ENCODE results near the gene UBB. TPM values are rescaled to one million over a fixed set of nuclear protein-coding genes. Genes with fewer than 3 reads are reported as not detected.
A peak's percentile ranks its signal among the peaks of the same experiment; 100 is the strongest.

The UBB gene
- total and polyA plus RNA-seq, 7 donors = 892 to 2,667 (median 1,271) TPM

DNA sequence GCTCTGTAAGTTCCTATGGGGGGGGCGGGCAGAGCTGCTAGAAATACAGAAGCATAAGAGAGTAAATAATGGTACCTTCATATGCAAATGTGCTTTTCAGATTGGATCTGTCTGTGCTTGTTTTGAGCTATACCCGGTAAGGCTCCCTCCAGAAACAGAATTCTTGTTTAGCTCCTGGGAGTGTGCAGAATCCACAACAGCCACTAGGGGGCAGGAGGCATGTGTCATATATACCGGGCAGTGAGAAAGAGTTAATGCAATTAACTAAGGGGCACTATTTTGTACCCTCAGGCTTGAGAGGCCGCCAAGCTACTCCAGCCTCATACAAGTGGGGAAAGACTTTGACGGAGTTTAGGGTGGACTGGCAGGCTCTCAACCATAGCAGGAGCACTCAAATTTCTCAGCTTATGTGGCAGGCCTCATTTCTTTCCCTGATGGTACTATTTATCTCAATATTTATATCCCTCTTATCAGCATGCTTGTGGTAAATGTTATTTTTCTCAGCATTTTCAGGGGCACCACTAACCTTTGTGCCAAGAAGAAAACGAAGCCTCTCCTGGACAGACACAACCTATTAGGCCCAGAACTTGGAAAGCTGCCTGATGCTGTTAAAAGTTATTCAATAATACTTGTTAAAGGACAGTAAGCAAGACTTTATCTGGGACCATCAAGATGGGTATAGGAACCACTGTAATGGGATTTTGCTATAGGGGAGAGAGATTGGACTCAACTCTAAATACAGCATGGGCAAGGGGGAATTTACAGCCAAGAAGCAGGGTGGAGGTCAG lies 16.9 kb upstream of the UBB start:
- H3K27ac ChIP-seq = peak overlapping the region in 2 of 4 donors; percentile 5 to 52

DNA sequence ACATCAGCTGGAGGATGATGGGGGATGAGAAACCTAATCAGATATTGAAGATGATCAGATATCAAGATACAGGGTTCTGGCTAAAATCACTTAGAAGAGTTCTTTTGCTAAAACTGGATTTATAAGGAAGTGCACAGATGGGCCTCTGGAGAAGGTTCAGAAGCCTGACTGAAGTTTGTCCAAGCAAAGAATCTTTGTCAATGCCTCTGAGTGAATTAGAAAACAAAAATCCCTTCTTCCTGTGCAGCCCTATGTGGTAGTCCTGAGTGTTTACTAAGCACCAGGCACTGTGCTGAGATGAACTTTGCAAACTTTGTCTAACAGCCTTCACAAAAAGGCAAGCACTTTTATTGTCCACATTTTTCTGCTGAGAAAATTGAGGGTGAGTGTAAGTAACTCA lies 16.3 kb upstream of the UBB start:
- peaks cover 0 to 6% (median 0%) of the 10 kb centered on the region in 4 donors for H3K4me1 ChIP-seq
- intact Hi-C loops (cut with DNase I) = loop anchor here (5.0 kb wide), 1 partner anchor 158 kb away; no protein-coding TSS in a partner anchor

More for the DNA sequence above, 16.9 kb upstream of the UBB start:
- Histone ChIP-seq H3K27me3 (no peaks in the 10 kb centered on the region), H3K36me3 (no peaks in the 10 kb centered on the region), H3K9me3 (no peaks in the 10 kb centered on the region), H3K4me3 (no peak overlapping the region), H3K4me1 (peaks cover 0 to 6% (median 0%) of the 10 kb centered on the region in 4 donors)
- intact Hi-C loops (cut with DNase I) = loop anchor here (5.0 kb wide), 1 partner anchor 158 kb away; no protein-coding TSS in a partner anchor
- DNase-seq = peak; percentile 79
- 8 to 15% methylated on average over 6 of the region's 6 CpGs for WGBS, 2 donors
- no peak for TF ChIP-seq EP300 (IDR thresholded peaks at IDR 0.05)
- no peak for TF ChIP-seq POLR2A (IDR thresholded peaks at IDR 0.05)
- TF ChIP-seq, protein P1, sequence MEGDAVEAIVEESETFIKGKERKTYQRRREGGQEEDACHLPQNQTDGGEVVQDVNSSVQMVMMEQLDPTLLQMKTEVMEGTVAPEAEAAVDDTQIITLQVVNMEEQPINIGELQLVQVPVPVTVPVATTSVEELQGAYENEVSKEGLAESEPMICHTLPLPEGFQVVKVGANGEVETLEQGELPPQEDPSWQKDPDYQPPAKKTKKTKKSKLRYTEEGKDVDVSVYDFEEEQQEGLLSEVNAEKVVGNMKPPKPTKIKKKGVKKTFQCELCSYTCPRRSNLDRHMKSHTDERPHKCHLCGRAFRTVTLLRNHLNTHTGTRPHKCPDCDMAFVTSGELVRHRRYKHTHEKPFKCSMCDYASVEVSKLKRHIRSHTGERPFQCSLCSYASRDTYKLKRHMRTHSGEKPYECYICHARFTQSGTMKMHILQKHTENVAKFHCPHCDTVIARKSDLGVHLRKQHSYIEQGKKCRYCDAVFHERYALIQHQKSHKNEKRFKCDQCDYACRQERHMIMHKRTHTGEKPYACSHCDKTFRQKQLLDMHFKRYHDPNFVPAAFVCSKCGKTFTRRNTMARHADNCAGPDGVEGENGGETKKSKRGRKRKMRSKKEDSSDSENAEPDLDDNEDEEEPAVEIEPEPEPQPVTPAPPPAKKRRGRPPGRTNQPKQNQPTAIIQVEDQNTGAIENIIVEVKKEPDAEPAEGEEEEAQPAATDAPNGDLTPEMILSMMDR (IDR thresholded peaks at IDR 0.05) = peak; percentile 49 to 92 (median 86)
- TF ChIP-seq POLR2AphosphoS5 (IDR thresholded peaks at IDR 0.05) = no peak

GRCh38 chr17:16371742-16372141 lies 9.1 kb upstream of the UBB start:
- Histone ChIP-seq H3K4me1 (peaks cover 0 to 8% (median 3%) of the 10 kb centered on the region in 4 donors), H3K27me3 (no peaks in the 10 kb centered on the region), H3K9me3 (no peaks in the 10 kb centered on the region), H3K27ac (no peak overlapping the region), H3K4me3 (no peak overlapping the region), H3K36me3 (no peaks in the 10 kb centered on the region)
- 62 to 77% methylated on average over 5 of the region's 5 CpGs for WGBS, 2 donors
- TF ChIP-seq POLR2A (IDR thresholded peaks at IDR 0.05) = no peak
- TF ChIP-seq, protein P1 (IDR thresholded peaks at IDR 0.05) = no peak
- no peak for TF ChIP-seq EP300 (IDR thresholded peaks at IDR 0.05)
- TF ChIP-seq POLR2AphosphoS5 (IDR thresholded peaks at IDR 0.05) = no peak
- intact Hi-C loops (cut with DNase I) = no loop called here
- peak; percentile 27 for DNase-seq

More for the DNA sequence above, 16.3 kb upstream of the UBB start:
- Histone ChIP-seq H3K36me3 (no peaks in the 10 kb centered on the region), H3K27ac (peak overlapping the region in 2 of 4 donors; percentile 5 to 52), H3K27me3 (no peaks in the 10 kb centered on the region), H3K4me3 (no peak overlapping the region), H3K9me3 (no peaks in the 10 kb centered on the region)
- DNase-seq = peak; percentile 11
- no peak for TF ChIP-seq POLR2AphosphoS5 (IDR thresholded peaks at IDR 0.05)
- TF ChIP-seq, protein P1 (IDR thresholded peaks at IDR 0.05) = no peak
- no peak for TF ChIP-seq POLR2A (IDR thresholded peaks at IDR 0.05)
- TF ChIP-seq EP300 (IDR thresholded peaks at IDR 0.05) = no peak

- H3K27ac ChIP-seq = no peak overlapping the region
- TF ChIP-seq, protein P1 (IDR thresholded peaks at IDR 0.05) = no peak
- peak in 1 of 4 donors; percentile 29 for TF ChIP-seq POLR2AphosphoS5 (IDR thresholded peaks at IDR 0.05)
- H3K9me3 ChIP-seq = no peaks in the 10 kb centered on the region
- H3K4me1 ChIP-seq = peaks cover 0 to 8% (median 3%) of the 10 kb centered on the region in 4 donors
- intact Hi-C loops (cut with DNase I) = no loop called here
- H3K27me3 ChIP-seq = no peaks in the 10 kb centered on the region
- 23 to 83% methylated on average over 16 of the region's 16 CpGs for WGBS, 2 donors
- H3K36me3 ChIP-seq = no peaks in the 10 kb centered on the region
- H3K4me3 ChIP-seq = no peak overlapping the region
- peak; percentile 58 for DNase-seq
Measured at GRCh38 chr17:16374146-16374938, 6.5 kb upstream of the UBB start.
